Calu3 (cell line): ENCODE results near the gene ZBTB38. TPM values are rescaled to one million over a fixed set of nuclear protein-coding genes. Genes with fewer than 3 reads are reported as not detected.

Experiments
- BruUV-seq: library from RNA; stranded (reverse); fragments of 400-500 nt; replicated peaks from 2 replicates; lab custom pipeline; 2021; lab: Mats Ljungman, UMichigan
- CTCF ChIA-PET: fragments of 300-600 bp; sonication (Branson Sonifier 250); formaldehyde crosslinking; loops from one replicate; lab custom pipeline; 2022; ENCODE audit warnings: antibody characterized with exemption; lab: Charles Lee
- DNase-seq: peaks from one replicate; pipeline ENCODE4 v3.0.0; 2022
- H3K27ac Mint-ChIP-seq: one replicate; pipeline ENCODE4 v1.8.0; 2022; ENCODE audit warnings: mixed read lengths; ENCODE audit not compliant: unreplicated experiment
- H3K27me3 Mint-ChIP-seq: one replicate; pipeline ENCODE4 v1.8.0; 2022; ENCODE audit warnings: mixed read lengths; ENCODE audit not compliant: unreplicated experiment
- H3K36me3 Mint-ChIP-seq: one replicate; pipeline ENCODE4 v1.8.0; 2022; ENCODE audit warnings: mild to moderate bottlenecking, moderate library complexity, mixed read lengths; ENCODE audit not compliant: insufficient read depth, unreplicated experiment
- H3K4me1 Mint-ChIP-seq: one replicate; pipeline ENCODE4 v1.8.0; 2022; ENCODE audit warnings: mild to moderate bottlenecking, low read depth, mixed read lengths; ENCODE audit not compliant: unreplicated experiment
- H3K4me3 Mint-ChIP-seq: one replicate; pipeline ENCODE4 v1.8.0; 2022; ENCODE audit warnings: mild to moderate bottlenecking, low read depth, moderate library complexity, mixed read lengths; ENCODE audit not compliant: unreplicated experiment
- H3K9me3 Mint-ChIP-seq: one replicate; pipeline ENCODE4 v1.8.0; 2022; ENCODE audit warnings: low read depth, mixed read lengths; ENCODE audit not compliant: unreplicated experiment
- intact Hi-C: fragments of 100-400 bp; cut with micrococcal nuclease; formaldehyde crosslinking; loops from one replicate; pipeline ENCODE4 v1.10.0; 2022; ENCODE audit not compliant: unreplicated experiment
- total RNA-seq: library from RNA; stranded (reverse); gene quantifications from 2 replicates; pipeline ENCODE4 v1.2.3, GENCODE V29; 2022
- TF ChIP-seq, protein P1 (sequence below): fragments of 200-600 bp; IDR thresholded peaks from one replicate; pipeline ENCODE4 v1.8.0; 2022; ENCODE audit warnings: antibody characterized with exemption; ENCODE audit not compliant: unreplicated experiment

ZBTB38 gene
- total RNA-seq, 1 experiment from 2014 or later, result 95.9 TPM

GRCh38 chr3:141382571-141382970 lies 14.3 kb downstream of the ZBTB38 start:
- TF ChIP-seq, protein P1, sequence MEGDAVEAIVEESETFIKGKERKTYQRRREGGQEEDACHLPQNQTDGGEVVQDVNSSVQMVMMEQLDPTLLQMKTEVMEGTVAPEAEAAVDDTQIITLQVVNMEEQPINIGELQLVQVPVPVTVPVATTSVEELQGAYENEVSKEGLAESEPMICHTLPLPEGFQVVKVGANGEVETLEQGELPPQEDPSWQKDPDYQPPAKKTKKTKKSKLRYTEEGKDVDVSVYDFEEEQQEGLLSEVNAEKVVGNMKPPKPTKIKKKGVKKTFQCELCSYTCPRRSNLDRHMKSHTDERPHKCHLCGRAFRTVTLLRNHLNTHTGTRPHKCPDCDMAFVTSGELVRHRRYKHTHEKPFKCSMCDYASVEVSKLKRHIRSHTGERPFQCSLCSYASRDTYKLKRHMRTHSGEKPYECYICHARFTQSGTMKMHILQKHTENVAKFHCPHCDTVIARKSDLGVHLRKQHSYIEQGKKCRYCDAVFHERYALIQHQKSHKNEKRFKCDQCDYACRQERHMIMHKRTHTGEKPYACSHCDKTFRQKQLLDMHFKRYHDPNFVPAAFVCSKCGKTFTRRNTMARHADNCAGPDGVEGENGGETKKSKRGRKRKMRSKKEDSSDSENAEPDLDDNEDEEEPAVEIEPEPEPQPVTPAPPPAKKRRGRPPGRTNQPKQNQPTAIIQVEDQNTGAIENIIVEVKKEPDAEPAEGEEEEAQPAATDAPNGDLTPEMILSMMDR, result no peak
- H3K9me3 Mint-ChIP-seq, result no peaks in the 10 kb centered on the region
- no peak overlapping the region for H3K4me3 Mint-ChIP-seq
- H3K36me3 Mint-ChIP-seq, result peaks cover 15% of the 10 kb centered on the region
- intact Hi-C loops, result no loop called here
- no peaks in the 10 kb centered on the region for H3K4me1 Mint-ChIP-seq
- H3K27me3 Mint-ChIP-seq, result no peaks in the 10 kb centered on the region
- DNase-seq, result no peak
- CTCF ChIA-PET, result no interaction called here
- H3K27ac Mint-ChIP-seq, result no peak overlapping the region
- no TSS peak for BruUV-seq

DNA sequence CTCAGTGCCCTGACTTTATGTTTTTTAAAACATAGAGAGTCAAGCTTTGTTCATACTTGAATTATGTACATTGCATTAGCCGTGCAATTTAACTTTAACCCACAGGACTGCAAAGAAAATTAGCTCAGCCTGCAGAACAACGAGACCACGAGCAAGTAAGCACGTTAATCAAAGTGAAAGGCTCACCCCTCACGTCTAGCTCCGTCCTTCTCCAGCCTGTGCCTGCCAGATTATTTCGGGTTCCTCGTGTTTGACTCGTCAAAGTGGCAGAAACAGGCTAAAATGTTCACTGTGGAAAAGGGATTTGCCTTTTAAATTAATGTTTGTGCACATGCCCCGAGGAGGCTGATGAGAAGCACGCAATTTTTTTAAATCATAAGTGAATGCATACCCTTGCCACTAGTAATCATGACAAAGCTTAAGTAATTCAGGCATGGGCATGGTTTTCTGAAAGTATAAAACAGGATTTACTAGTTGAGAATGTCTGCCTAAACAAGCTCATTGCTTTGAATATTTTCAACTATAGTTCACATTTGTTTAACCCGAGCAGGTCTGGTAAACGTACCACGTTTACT lies 15.3 kb downstream of the ZBTB38 start:
- H3K9me3 Mint-ChIP-seq, result no peaks in the 10 kb centered on the region
- H3K27ac Mint-ChIP-seq, result no peak overlapping the region
- no peak for DNase-seq
- no peaks in the 10 kb centered on the region for H3K27me3 Mint-ChIP-seq
- BruUV-seq, result no TSS peak
- CTCF ChIA-PET, result interaction anchor here (0.5 to 1.2 kb wide), 3 partner anchors 14 to 49 kb away, joined by 4 to 6 read pairs (median 4); partner anchors contain the start of gene ZBTB38
- intact Hi-C loops, result no loop called here
- no peak overlapping the region for H3K4me3 Mint-ChIP-seq
- H3K4me1 Mint-ChIP-seq, result no peaks in the 10 kb centered on the region
- H3K36me3 Mint-ChIP-seq, result peaks cover 14% of the 10 kb centered on the region
- TF ChIP-seq, protein P1, result no peak

GRCh38 chr3:141384157-141384556 lies 15.9 kb downstream of the ZBTB38 start:
- CTCF ChIA-PET, result interaction anchor here (1.2 kb wide), 1 partner anchor 14 kb away, joined by 4 read pairs; no protein-coding TSS in a partner anchor
- peaks cover 14% of the 10 kb centered on the region for H3K36me3 Mint-ChIP-seq
- DNase-seq, result no peak
- intact Hi-C loops, result no loop called here
- no peak overlapping the region for H3K27ac Mint-ChIP-seq
- no TSS peak for BruUV-seq
- H3K9me3 Mint-ChIP-seq, result no peaks in the 10 kb centered on the region
- H3K4me3 Mint-ChIP-seq, result no peak overlapping the region
- H3K27me3 Mint-ChIP-seq, result no peaks in the 10 kb centered on the region
- TF ChIP-seq, protein P1, result no peak
- no peaks in the 10 kb centered on the region for H3K4me1 Mint-ChIP-seq

DNA sequence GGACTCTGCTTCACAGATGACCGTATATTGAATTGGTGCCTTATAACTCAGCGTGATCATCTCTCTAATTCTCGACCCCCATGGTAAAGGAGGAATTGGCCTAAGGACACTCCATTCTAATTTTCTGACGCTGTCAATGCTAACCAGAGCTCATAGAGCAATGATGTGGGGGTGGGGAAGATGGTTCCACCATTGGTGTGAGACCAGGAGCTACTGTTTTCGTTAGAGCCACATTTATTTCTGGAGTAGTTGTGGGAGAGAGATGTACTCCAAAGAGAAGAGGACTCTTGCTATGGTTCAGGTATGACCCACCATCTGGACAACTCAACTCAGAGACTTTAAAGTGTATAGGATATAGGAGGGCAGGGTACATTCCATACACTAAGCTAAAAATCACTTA lies 16.3 kb downstream of the ZBTB38 start:
- Mint-ChIP-seq H3K4me3 (no peak overlapping the region), H3K27me3 (no peaks in the 10 kb centered on the region), H3K36me3 (peaks cover 14% of the 10 kb centered on the region), H3K9me3 (no peaks in the 10 kb centered on the region), H3K4me1 (no peaks in the 10 kb centered on the region), H3K27ac (no peak overlapping the region)
- CTCF ChIA-PET, result interaction anchor here (0.8 to 1.0 kb wide), 2 partner anchors 70 to 73 kb away, joined by 3 read pairs; no protein-coding TSS in a partner anchor
- TF ChIP-seq, protein P1, result no peak
- DNase-seq, result no peak
- no TSS peak for BruUV-seq
- intact Hi-C loops, result no loop called here
